ENCODE measurements around the gene FAM168A. TPM values are rescaled to one million over a fixed set of nuclear protein-coding genes. Genes with fewer than 3 reads are reported as not detected.

FAM168A gene
- total RNA-seq, 1 experiment from 2014 or later, result 21.1 TPM

- Histone ChIP-seq H3K27ac (ENCODE audit: insufficient read length, low read depth, low read length) (no peak overlapping the region), H4K8ac (replicated peaks; ENCODE audit: insufficient read length, low read depth, low read length) (no peak overlapping the region), H2BK15ac (ENCODE audit: low read depth, low read length) (no peak overlapping the region), H4K5ac (ENCODE audit: insufficient read length, low read depth, low read length) (no peak overlapping the region), H2BK120ac (ENCODE audit: low read depth, low read length, poor library complexity, severe bottlenecking) (no peak overlapping the region), H3K79me2 (ENCODE audit: insufficient read depth, low read length) (no peaks in the 10 kb centered on the region), H2AK5ac (ENCODE audit: insufficient read length, low read length) (no peak overlapping the region), H4K20me1 (ENCODE audit: control insufficient read depth, insufficient read depth, insufficient read length) (no peaks in the 10 kb centered on the region), H3K9me3 (ENCODE audit: control insufficient read depth, low read depth, low read length) (no peaks in the 10 kb centered on the region), H3K4ac (ENCODE audit: low read depth, low read length) (no peak overlapping the region), H3K27me3 (ENCODE audit: insufficient read depth, low read length) (no peaks in the 10 kb centered on the region), H2BK20ac (ENCODE audit: low read depth, low read length, poor library complexity, severe bottlenecking) (no peak overlapping the region), H3K9ac (ENCODE audit: extremely low read depth, insufficient read length, low read length) (no peak overlapping the region), H4K91ac (ENCODE audit: insufficient read length, low read depth, low read length) (no peak overlapping the region), H3K56ac (ENCODE audit: insufficient read length, low read depth, low read length) (no peak overlapping the region), H3K14ac (ENCODE audit: insufficient read depth, low read length) (no peak overlapping the region), H2BK5ac (ENCODE audit: insufficient read length, low read length) (no peak overlapping the region), H3K79me1 (ENCODE audit: insufficient read depth, low read depth, low read length, poor library complexity, severe bottlenecking) (no peaks in the 10 kb centered on the region), H3T11ph (ENCODE audit: low read length) (no peak overlapping the region), H2AFZ (ENCODE audit: low read length) (no peak overlapping the region), H3K18ac (ENCODE audit: insufficient read length, low read depth, low read length) (no peak overlapping the region), H2BK12ac (ENCODE audit: insufficient read length, low read depth, low read length) (no peak overlapping the region), H3K4me2 (ENCODE audit: insufficient read depth, insufficient read length, low read length) (no peak overlapping the region), H3K4me1 (ENCODE audit: insufficient read depth, low read length) (peaks cover 2% of the 10 kb centered on the region; the same call in 1 of the 2 replicates), H3K23me2 (ENCODE audit: insufficient read length, low read depth, low read length, poor library complexity, severe bottlenecking) (no peaks in the 10 kb centered on the region), H3K23ac (ENCODE audit: insufficient read length, low read depth, low read length) (no peak overlapping the region)
- DNase-seq, result no peak
- WGBS (ENCODE audit: extremely low coverage, insufficient read length, low lambda C conversion rate), result no CpG with 5 or more reads among the region's 2 CpGs
- no peak for TF ChIP-seq CTCF (conservative IDR thresholded peaks at IDR 0.05)
- Mint-ChIP-seq H3K36me3 (ENCODE audit: insufficient read depth in 1 of 3, low read depth in 3 of 3) (peaks cover 0 to 3% (median 0%) of the 10 kb centered on the region in 3 experiments; a peak in 1 of 7 replicates), H3K4me3 (no peak overlapping the region), H3K27ac (peak overlapping the region in 1 of 3 experiments; percentile 64; a peak in 2 of 7 replicates), H3K4me1 (peaks cover 13 to 22% of the 10 kb centered on the region in 2 experiments), H3K9me3 (no peaks in the 10 kb centered on the region), H3K27me3 (ENCODE audit: low read depth) (no peaks in the 10 kb centered on the region)
Measured at GRCh38 chr11:73426219-73426850, 171.6 kb downstream of the FAM168A start.
